Measurements from ENCODE around the gene GNAO1.

GNAO1 gene

GRCh38 chr16:56267888-56268287, 76.6 kb downstream of the GNAO1 start:
- no peak for DNase-seq

- no peak for DNase-seq
These were observed 77.5 kb downstream of the GNAO1 start for GRCh38 chr16:56268799-56269198.

- no peak for DNase-seq
These were observed 78.0 kb downstream of the GNAO1 start for GRCh38 chr16:56269281-56269680.

- no peak for DNase-seq
These were observed 78.8 kb downstream of the GNAO1 start for GRCh38 chr16:56269811-56270684.

GRCh38 chr16:56270828-56271227, 79.5 kb downstream of the GNAO1 start:
- DNase-seq = no peak

GRCh38 chr16:56272583-56272894, 81.2 kb downstream of the GNAO1 start:
- no peak for DNase-seq

- DNase-seq = no peak
These were observed 82.3 kb downstream of the GNAO1 start for GRCh38 chr16:56273615-56274014.

- no peak for DNase-seq
These were observed 83.1 kb downstream of the GNAO1 start for GRCh38 chr16:56274369-56274768.

GRCh38 chr16:56275076-56275475, 83.8 kb downstream of the GNAO1 start:
- DNase-seq = no peak

GRCh38 chr16:56275801-56276200, 84.5 kb downstream of the GNAO1 start:
- no peak for DNase-seq

GRCh38 chr16:56277075-56277474, 85.8 kb downstream of the GNAO1 start:
- DNase-seq = peak; percentile 10 to 15

GRCh38 chr16:56278196-56278855, 87.0 kb downstream of the GNAO1 start:
- DNase-seq = no peak

- no peak for DNase-seq
These were observed 87.8 kb downstream of the GNAO1 start for GRCh38 chr16:56279132-56279531.

GRCh38 chr16:56279914-56280313, 88.6 kb downstream of the GNAO1 start:
- DNase-seq = no peak

- peak; percentile 7 to 60 for DNase-seq
These were observed 90.0 kb downstream of the GNAO1 start for GRCh38 chr16:56281249-56281805.

GRCh38 chr16:56282451-56282850, 91.2 kb downstream of the GNAO1 start:
- no peak for DNase-seq

- DNase-seq = no peak
These were observed 93.2 kb downstream of the GNAO1 start for GRCh38 chr16:56284521-56284920.

GRCh38 chr16:56286809-56287208, 95.5 kb downstream of the GNAO1 start:
- DNase-seq = no peak

- peak; percentile 58 to 91 for DNase-seq
These were observed 96.7 kb downstream of the GNAO1 start for GRCh38 chr16:56288019-56288418.

GRCh38 chr16:56289416-56289815, 98.1 kb downstream of the GNAO1 start:
- no peak for DNase-seq

- DNase-seq = no peak
These were observed 98.6 kb downstream of the GNAO1 start for GRCh38 chr16:56289862-56290261.

GRCh38 chr16:56294014-56294413, 102.7 kb downstream of the GNAO1 start:
- no peak for DNase-seq

GRCh38 chr16:56294579-56294978, 103.3 kb downstream of the GNAO1 start:
- no peak for DNase-seq

GRCh38 chr16:56295059-56295665, 103.9 kb downstream of the GNAO1 start:
- DNase-seq = no peak
